Heart left ventricle (tissue), 16 donors: ENCODE data around the gene TMEM62. TPM values are rescaled to one million over a fixed set of nuclear protein-coding genes. Genes with fewer than 3 reads are reported as not detected.

Experiments used
- ATAC-seq, 4 donors: fragments of 200-7000 bp; cut with Tn5 transposase; one replicate each; pipeline ENCODE4 v1.9.1; 2020 to 2022; ENCODE audit warnings: moderate library complexity in 4 of 4, mild to moderate bottlenecking in 3 of 4, moderate number of reproducible peaks in 1 of 4
- DNase-seq, 5 donors: peaks; one replicate each; pipeline ENCODE4 v3.0.0-alpha.2; 2020
- H3K27ac ChIP-seq, 12 donors: fragments of 200-600 bp; sonication (generic) in 4 of 12; one replicate each; pipeline versions ENCODE4 v1.5.0 to v1.8.0; 2016 to 2022; ENCODE audit warnings: mild to moderate bottlenecking in 2 of 12
- H3K27me3 ChIP-seq, 9 donors: fragments of 200-600 bp; sonication (generic) in 2 of 9; one replicate each; pipeline versions ENCODE4 v1.5.1 to v1.8.0; 2016 to 2022; ENCODE audit warnings: mild to moderate bottlenecking in 3 of 9
- H3K36me3 ChIP-seq, 9 donors: fragments of 200-600 bp; sonication (generic) in 2 of 9; one replicate each; pipeline versions ENCODE4 v1.5.0 to v1.8.0; 2018 to 2022; ENCODE audit warnings: mild to moderate bottlenecking in 2 of 9
- H3K4me1 ChIP-seq, 12 donors: fragments of 200-600 bp; sonication (generic) in 4 of 12; one replicate each; pipeline versions ENCODE4 v1.5.0 to v1.8.0; 2016 to 2022; ENCODE audit warnings: mild to moderate bottlenecking in 3 of 12
- H3K4me3 ChIP-seq, 12 donors: fragments of 200-600 bp; sonication (generic) in 4 of 12; one replicate each; pipeline versions ENCODE4 v1.5.0 to v1.8.0; 2017 to 2022; ENCODE audit warnings: mild to moderate bottlenecking in 9 of 12, moderate library complexity in 4 of 12
- H3K9me3 ChIP-seq, 12 donors: fragments of 200-600 bp; sonication (generic) in 4 of 12; one replicate each; pipeline versions ENCODE4 v1.5.0 to v1.8.0; 2016 to 2022; ENCODE audit warnings: mild to moderate bottlenecking in 1 of 12
- CTCF ChIP-seq, 12 donors: fragments of 200-600 bp; sonication (generic) in 4 of 12; IDR thresholded peaks; one replicate each; pipeline versions ENCODE4 v1.5.0 to v1.8.0; 2018 to 2022; ENCODE audit warnings: antibody characterized with exemption in 12 of 12, mild to moderate bottlenecking in 5 of 12
- POLR2A ChIP-seq, 2 donors: fragments of 450-650 bp; IDR thresholded peaks; one replicate each; pipeline ENCODE4 v1.6.1; 2017; ENCODE audit warnings: antibody characterized with exemption in 2 of 2, mild to moderate bottlenecking in 2 of 2, moderate library complexity in 2 of 2
- WGBS, 4 donors: extraction: QIAGEN DNeasy Blood & Tissue Kit in 2 of 4; methylation state at CpG; one replicate each; pipeline versions ENCODE4 v1.1.5 to v1.1.7; 2013 to 2018; 5-methylcytosine and 5-hydroxymethylcytosine counted together
- intact Hi-C, 10 donors: fragments of 100-400 bp; cut with DNase I; formaldehyde crosslinking; loops; one replicate each; pipeline versions ENCODE4 v1.11.1 to v1.14.2; 2022
- polyA plus RNA-seq, 2 donors: library from polyadenylated mRNA; stranded (reverse); fragments of 200-250 nt; gene quantifications; one replicate each; pipeline ENCODE4 v1.2.3, GENCODE V29; 2013
- total RNA-seq, 9 donors: library from RNA; depleted of rRNA in 2 of 9; stranded (reverse); fragments of >200 nt in 2 of 9; fragmentation: NEBNext Ultra II Directional in 3 of 9; extraction: Animal tissue kit (Norgen Biotek cat#: 25700) in 3 of 9; gene quantifications; one replicate each; pipeline versions ENCODE4 v1.1.0 to v1.2.4, GENCODE V29; 2016 to 2023
- donor health status: ischemic (EF 13 %, LVEDD 7.1; RV severe dilation, severe dysfunction).
- donor health status: healthy with polysubstance abuse.
- donor health status: DM: no; HTN: yes; CAD: no.
- donor health status: DM: no; HTN: no; CAD: no.
- donor health status: ischemic (EF 25% LVEDD 6.9; RV normal size, moderate dysfunction).
- donor health status: ischemic (EF 25% LVEDD 5.7; RV mildly dilated, moderate dysfunction).
- donor health status: healthy.
- donor health status: DM: yes; HTN: yes; CAD: no.
- donor health status: ischemic (EF 35%, LVEDD 5.7; RV mildly dilated, moderate dysfunction).
- donor health status: nonischemic (EF 11% LVEDD 7.7; RV severe dilation, severe dysfunction).
- donor health status: DM: yes; HTN: yes; CAD: no.
- donor health status: PGD.
- donor health status: ischemic (EF 29% LVEDD 5.4; RV normal size, mild dysfunction).
- donor health status: nonischemic (EF 23%, LVEDD 6.1; RV moderate dilation, normal function).

The TMEM62 gene
- total and polyA plus RNA-seq, 11 donors, result 8.2 to 18.5 (median 12.8) TPM

DNA sequence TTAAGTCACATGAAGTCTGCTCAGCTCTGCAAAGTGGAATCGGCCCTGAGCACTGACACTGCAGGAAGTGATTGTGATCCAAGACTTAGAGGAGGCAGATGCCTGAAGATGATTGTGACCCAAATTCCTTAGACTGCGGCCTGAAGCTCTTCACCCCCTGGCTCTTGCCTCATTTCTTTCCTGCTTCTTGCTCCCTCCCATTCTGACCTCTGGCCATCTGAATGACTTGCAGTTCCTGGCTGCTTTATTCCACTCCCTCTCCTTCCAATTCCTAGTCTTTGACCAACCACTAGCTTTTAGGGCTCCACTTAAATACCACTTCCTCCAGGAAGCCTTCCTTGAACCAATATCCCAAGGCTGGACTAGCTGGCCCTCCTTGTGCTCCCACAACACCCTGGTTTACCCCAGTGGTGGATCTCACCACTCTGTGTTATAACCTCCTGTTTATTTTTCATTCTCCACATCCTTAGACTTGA lies 97.3 kb downstream of the TMEM62 start:
- DNase-seq (no peak), ATAC-seq (no peak)
- TF ChIP-seq POLR2A (IDR thresholded peaks at IDR 0.05) (no peak), CTCF (IDR thresholded peaks at IDR 0.05) (no peak)
- Histone ChIP-seq H3K4me1 (peaks cover 0 to 13% (median 0%) of the 10 kb centered on the region in 12 donors), H3K4me3 (no peak overlapping the region), H3K27me3 (no peaks in the 10 kb centered on the region), H3K9me3 (no peaks in the 10 kb centered on the region), H3K27ac (no peak overlapping the region), H3K36me3 (no peaks in the 10 kb centered on the region)
- intact Hi-C loops, result no loop called here
- 35 to 51% (median 47%) methylated on average over 2 of the region's 2 CpGs for WGBS, 4 donors

GRCh38 chr15:43232289-43232874 lies 99.0 kb downstream of the TMEM62 start:
- ATAC-seq (no peak), DNase-seq (no peak)
- Histone ChIP-seq H3K36me3 (no peaks in the 10 kb centered on the region), H3K4me3 (no peak overlapping the region), H3K27ac (no peak overlapping the region), H3K9me3 (no peaks in the 10 kb centered on the region), H3K4me1 (peaks cover 0 to 13% (median 0%) of the 10 kb centered on the region in 12 donors), H3K27me3 (no peaks in the 10 kb centered on the region)
- TF ChIP-seq POLR2A (IDR thresholded peaks at IDR 0.05) (no peak), CTCF (IDR thresholded peaks at IDR 0.05) (no peak)
- 86 to 94% (median 89%) methylated on average over 3 of the region's 3 CpGs for WGBS, 4 donors
- intact Hi-C loops, result no loop called here

Other genes starting within 250 kb of the TMEM62 start
- 10 to 100 TPM; 15.1 to 27.9 (median 21.5) TPM for gene TTBK2, start 212.8 kb upstream of the TMEM62 start, total RNA-seq
- 1 to 10 TPM; 4.9 to 7.7 TPM for gene TTBK2, start 212.8 kb upstream of the TMEM62 start, polyA plus RNA-seq
- 10 to 100 TPM; 21.0 to 38.9 (median 25.9) TPM for gene UBR1, start 27.5 kb upstream of the TMEM62 start, total RNA-seq
- gene UBR1, start 27.5 kb upstream of the TMEM62 start, polyA plus RNA-seq, result 10 to 100 TPM in 1 of 2 donors, 1 to 10 TPM in 1; 4.9 to 10.4 TPM
- gene CCNDBP1, start 51.8 kb downstream of the TMEM62 start, total RNA-seq, result 10 to 100 TPM; 48.5 to 66.8 (median 59.0) TPM
- gene CCNDBP1, start 51.8 kb downstream of the TMEM62 start, polyA plus RNA-seq, result 10 to 100 TPM; 29.3 to 70.1 TPM
- 1 to 10 TPM in 1 of 9 donors, under 1 TPM in 1, not detected in 7; 0.52 to 1.7 TPM for gene EPB42, start 87.4 kb downstream of the TMEM62 start, total RNA-seq
- gene EPB42, start 87.4 kb downstream of the TMEM62 start, polyA plus RNA-seq, result under 1 TPM; 0.08 to 0.15 TPM
- 1 to 10 TPM in 1 of 9 donors, not detected in 8; 1.2 TPM for gene TGM5, start 133.3 kb downstream of the TMEM62 start, total RNA-seq
- not detected for gene TGM5, start 133.3 kb downstream of the TMEM62 start, polyA plus RNA-seq
- gene TGM7, start 168.7 kb downstream of the TMEM62 start, total RNA-seq, result not detected
- not detected for gene TGM7, start 168.7 kb downstream of the TMEM62 start, polyA plus RNA-seq
- 1 to 10 TPM; 4.2 to 9.1 (median 6.4) TPM for gene LCMT2, start 197.0 kb downstream of the TMEM62 start, total RNA-seq
- 1 to 10 TPM; 1.2 to 5.4 TPM for gene LCMT2, start 197.0 kb downstream of the TMEM62 start, polyA plus RNA-seq
- 10 to 100 TPM in 7 of 9 donors, 1 to 10 TPM in 2; 7.6 to 17.2 (median 12.4) TPM for gene ZSCAN29, start 237.5 kb downstream of the TMEM62 start, total RNA-seq
- 1 to 10 TPM; 6.4 to 9.3 TPM for gene ZSCAN29, start 237.5 kb downstream of the TMEM62 start, polyA plus RNA-seq
- gene TUBGCP4, start 237.5 kb downstream of the TMEM62 start, total RNA-seq, result 10 to 100 TPM in 7 of 9 donors, 1 to 10 TPM in 2; 9.1 to 16.7 (median 12.5) TPM
- 10 to 100 TPM in 1 of 2 donors, 1 to 10 TPM in 1; 5.9 to 14.5 TPM for gene TUBGCP4, start 237.5 kb downstream of the TMEM62 start, polyA plus RNA-seq